Measurements from ENCODE around the gene REST. TPM values are rescaled to one million over a fixed set of nuclear protein-coding genes. Genes with fewer than 3 reads are reported as not detected.

REST gene
- total and polyA plus RNA-seq, 9 of the 15 experiments (the other 6 are each of a cell fraction or from before 2014, with no cell fraction given): 2.9 to 24.0 (median 19.2) TPM

GRCh38 chr4:56908206-56909085, 746 bp downstream of the REST start (continued):
- no peak for TF ChIP-seq PKNOX1 (IDR thresholded peaks at IDR 0.05)
- no peak for TF ChIP-seq HLTF (IDR thresholded peaks at IDR 0.05)
- TF ChIP-seq TCF15 (CRISPR knock-in tag; IDR thresholded peaks at IDR 0.05): no peak
- no peak for TF ChIP-seq CSDE1 (IDR thresholded peaks at IDR 0.05)
- no peak for TF ChIP-seq ZNF518B (CRISPR knock-in tag; IDR thresholded peaks at IDR 0.05)
- TF ChIP-seq ZNF586 (CRISPR knock-in tag; conservative IDR thresholded peaks at IDR 0.05): no peak
- no peak for TF ChIP-seq ZNF165 (CRISPR knock-in tag; IDR thresholded peaks at IDR 0.05; ENCODE audit: borderline replicate concordance)
- TF ChIP-seq ZNF12 (CRISPR knock-in tag; IDR thresholded peaks at IDR 0.05): no peak
- TF ChIP-seq CBX1 (IDR thresholded peaks at IDR 0.05; ENCODE audit: low read depth): no peak
- no peak for TF ChIP-seq U2AF2 (optimal IDR thresholded peaks at IDR 0.05; ENCODE audit: low read depth, low read length)
- no peak for TF ChIP-seq NR1H2 (CRISPR knock-in tag; IDR thresholded peaks at IDR 0.05)
- TF ChIP-seq POLR2AphosphoS5 (IDR thresholded peaks at IDR 0.05; ENCODE audit: control insufficient read depth, insufficient read depth, low read depth, low read length): peak; percentile 37; the same call in 1 of the 2 replicates
- peak; percentile 3 for TF ChIP-seq RBM22 (IDR thresholded peaks at IDR 0.05; ENCODE audit: low read depth, low read length, poor library complexity, severe bottlenecking)
- TF ChIP-seq HNRNPH1 (optimal IDR thresholded peaks at IDR 0.05; ENCODE audit: low read depth, low read length): no peak
- peak; percentile 35; the same call in 1 of the 2 replicates for TF ChIP-seq GMEB1 (CRISPR knock-in tag; IDR thresholded peaks at IDR 0.05)

All from K562 (cell line).